NCI-H2107 (cell line): ENCODE results near the gene USP34.
"Not testable (repeated sequence)": the region's sequence is repeated elsewhere in the genome, so short reads cannot be mapped to it uniquely, and the experiment has no call there.

Source experiments
- DNase-seq: peaks from one replicate; lab custom pipeline; 2025; lab: John Stamatoyannopoulos, UW

USP34 gene

DNA sequence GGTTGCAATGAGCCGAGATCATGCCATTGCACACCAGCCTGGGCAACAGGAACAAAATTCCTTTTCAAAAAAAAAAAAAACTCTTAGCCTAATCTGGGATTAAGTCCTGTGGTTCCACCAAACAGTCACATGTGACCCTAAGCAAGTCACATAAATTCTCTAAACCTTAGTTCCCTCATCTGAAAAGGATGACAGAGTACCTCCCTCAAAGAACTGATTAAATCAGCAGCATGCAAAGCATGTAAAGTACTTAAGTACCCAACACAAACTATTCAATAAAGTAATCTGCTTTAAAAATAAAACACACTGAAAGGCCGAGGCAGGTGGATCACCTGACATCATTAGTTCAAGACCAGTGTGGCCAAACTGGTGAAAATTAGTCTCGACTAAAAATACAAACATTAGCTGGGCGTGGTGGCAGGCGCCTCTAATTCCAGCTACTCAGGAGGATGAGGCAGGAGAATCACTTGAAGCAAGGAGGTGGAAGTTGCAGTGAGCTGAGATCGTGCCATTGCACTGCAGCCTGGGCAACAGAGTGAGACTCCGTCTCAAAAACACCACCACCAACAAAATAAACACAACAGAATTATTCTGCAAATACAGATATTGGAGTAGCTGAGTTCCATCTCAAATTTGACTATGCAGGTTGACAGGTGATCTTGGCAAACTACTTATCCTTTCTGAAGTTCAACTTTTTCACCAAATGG is 7.0 kb downstream of the USP34 start:
- DNase-seq, result no peak

- no peak for DNase-seq
These were observed 9.5 kb downstream of the USP34 start for GRCh38 chr2:61461404-61461803.

GRCh38 chr2:61460163-61460562 is 10.7 kb downstream of the USP34 start:
- DNase-seq, result no peak

DNA sequence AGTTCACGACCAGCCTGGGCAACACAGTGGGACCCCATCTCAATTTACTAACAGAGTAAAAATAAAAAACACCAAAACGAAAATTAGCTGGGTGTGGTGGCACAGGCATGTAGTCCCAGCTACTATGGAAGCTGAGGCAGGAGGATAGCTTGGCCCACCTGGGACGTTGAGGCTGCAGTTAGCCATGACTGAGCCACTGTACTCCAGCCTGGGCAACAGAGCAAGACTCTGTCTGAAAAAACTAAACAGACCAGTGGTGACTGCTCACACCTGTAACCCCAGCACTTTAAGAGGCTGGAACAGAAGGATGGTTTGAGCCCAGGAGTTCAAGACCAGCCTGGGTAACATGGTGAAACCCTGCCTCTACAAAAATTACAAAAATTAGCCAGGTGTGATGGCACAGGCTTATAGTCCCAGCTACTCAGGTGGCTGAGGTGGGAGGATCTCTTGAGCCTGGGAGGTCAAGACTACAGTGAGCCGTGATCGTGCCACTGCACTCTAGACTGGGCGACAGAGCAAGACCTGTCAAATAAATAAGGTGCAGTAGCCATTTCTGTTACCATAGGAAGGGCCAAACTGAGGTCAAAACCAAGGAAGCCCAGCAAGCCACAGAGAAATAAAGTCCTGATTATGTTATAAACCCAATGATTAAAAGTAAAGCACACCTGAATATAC is 14.0 kb downstream of the USP34 start:
- no peak for DNase-seq

DNA sequence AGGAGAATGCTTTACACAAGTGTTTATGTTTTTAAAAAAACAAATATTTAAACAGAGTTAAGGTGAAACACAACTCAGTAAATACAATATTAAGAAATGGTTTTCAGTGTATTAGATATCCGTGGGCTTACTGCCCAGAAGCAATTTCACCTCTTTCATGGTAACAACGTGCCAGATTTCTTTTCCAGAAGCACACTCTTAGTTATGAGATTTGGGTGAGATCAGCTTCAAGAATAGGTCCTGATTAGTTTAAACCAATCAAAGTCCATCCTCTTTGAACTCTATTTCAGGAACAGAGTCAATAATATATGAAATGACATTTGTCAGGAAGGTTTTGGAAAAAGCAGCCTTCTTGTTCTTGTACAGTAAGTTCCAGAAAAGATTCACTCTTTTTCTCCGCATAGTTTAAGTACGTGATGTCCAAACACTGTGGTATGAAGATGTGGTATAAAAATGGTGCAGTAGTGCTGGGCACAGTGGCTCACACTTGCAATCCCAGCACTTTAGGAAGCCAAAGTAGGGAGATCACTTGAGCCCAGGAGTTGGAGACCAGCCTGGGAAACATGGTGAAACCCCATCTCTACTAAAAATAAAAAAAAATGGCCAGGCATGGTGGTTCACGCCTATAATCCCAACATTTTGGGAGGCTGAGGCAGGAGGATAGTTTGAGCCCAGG is 14.7 kb downstream of the USP34 start:
- DNase-seq, result no peak

GRCh38 chr2:61454972-61455371 is 15.9 kb downstream of the USP34 start:
- DNase-seq, result not testable (repeated sequence)

GRCh38 chr2:61454383-61454782 is 16.5 kb downstream of the USP34 start:
- no peak for DNase-seq

DNA sequence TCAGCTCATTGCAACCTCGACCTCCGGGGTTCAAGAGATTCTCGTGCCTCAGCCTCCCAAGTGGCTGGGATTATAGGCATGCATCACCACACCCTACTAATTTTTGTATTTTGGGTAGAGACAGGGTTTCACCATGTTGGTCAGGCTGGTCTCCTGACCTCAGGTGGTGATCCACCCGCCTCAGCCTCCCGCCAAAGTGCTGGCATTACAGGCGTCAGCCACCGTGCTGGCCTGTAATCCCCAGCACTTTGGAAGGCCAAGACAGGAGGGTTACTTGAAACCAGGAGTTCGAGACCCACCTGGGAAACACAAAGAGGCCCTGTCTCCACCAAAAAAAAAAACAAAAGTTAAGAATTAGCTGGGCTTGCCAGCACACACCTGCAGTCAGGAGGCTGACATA is 18.5 kb downstream of the USP34 start:
- DNase-seq, result no peak

- DNase-seq, result no peak
These were observed 19.7 kb downstream of the USP34 start for GRCh38 chr2:61451178-61451577.

DNA sequence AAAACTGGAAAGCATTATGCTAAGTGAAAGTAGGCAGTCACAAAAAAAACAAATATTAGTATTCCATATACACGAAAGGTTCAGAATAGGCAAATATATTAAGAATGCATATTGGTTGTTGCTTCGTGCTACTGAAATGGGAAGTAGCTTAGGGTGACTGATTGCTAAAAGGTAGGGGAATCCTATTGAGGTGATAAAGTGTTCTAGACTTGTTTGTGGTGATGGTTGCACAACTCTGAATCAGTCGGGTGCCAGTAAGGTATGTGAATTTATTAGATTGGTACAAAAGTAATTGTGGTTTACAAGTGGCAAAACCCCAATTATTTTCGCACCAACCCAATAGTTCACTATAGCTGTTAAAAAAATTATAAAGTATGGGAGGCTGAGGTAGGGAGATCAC is 20.7 kb downstream of the USP34 start:
- DNase-seq, result no peak

DNA sequence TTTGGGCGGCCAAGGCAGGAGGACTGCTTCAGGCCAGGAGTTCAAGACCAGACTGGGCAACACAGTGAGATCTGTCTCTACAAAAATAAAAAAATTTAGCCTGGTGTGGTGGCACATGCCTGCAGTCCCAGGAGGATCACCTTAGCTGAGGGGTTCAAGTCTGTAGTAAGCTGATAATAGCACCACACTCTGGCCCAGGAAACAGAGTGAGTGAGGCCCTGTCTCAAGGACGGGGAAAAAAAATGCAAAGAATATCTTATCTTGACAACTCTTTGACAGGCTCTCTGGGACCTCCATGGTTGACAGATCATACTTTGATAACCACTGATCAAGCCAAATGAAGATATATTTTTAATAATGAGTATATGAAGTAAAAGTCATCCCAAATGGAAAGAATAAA is 22.7 kb downstream of the USP34 start:
- DNase-seq, result no peak

- not testable (repeated sequence) for DNase-seq
These were observed 23.9 kb downstream of the USP34 start for GRCh38 chr2:61446971-61447370.

DNA sequence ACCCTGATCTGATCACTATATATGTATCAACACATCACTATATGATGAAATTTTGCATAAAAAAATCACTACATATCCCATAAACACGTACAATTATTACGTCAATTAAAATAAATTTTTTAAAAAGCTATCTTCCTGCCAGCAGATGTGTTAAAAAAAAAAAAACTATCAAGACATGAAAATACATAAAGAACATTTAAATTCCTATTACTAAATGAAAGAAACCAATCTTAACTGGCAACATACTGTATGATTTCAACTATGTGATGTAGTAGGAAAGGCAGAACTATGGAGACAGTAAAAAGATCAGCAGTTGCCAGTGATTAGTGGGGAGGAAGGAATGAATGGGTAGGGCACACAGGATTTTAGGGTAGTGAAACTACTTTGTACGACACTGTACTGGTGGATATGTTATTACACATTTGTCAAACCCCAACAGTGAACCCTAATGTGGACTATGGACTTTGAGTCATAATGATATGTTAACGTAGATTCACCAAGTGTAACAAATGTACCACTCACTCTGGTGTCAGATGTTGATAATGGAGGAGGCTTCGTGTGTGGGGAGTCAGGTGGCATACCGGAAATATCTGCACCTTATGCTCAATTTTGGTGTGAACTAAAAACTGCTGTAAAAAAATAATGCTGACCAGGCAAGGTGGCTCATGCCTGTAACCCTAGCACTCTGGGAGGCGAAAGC is 27.4 kb downstream of the USP34 start:
- DNase-seq, result no peak

- no peak for DNase-seq
These were observed 31.5 kb downstream of the USP34 start for GRCh38 chr2:61439241-61440002.

DNA sequence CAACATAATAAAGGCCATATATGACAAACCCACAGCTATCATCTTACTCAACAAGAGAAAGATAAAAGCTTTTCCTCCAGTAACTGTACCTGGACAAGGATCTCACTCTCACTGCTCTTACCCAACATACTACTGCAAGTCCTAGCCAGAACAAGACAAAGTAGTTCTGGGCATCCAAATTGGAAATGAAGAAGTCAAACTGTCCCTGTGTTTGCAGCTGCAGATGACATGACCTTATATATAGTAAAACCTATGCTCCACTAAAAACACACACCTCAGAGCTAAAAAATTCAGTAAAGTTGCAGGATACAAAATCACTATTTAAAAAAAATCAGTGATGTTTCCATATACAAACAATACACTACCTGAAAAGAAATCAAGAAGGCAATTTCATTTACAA is 32.2 kb downstream of the USP34 start:
- no peak for DNase-seq

DNA sequence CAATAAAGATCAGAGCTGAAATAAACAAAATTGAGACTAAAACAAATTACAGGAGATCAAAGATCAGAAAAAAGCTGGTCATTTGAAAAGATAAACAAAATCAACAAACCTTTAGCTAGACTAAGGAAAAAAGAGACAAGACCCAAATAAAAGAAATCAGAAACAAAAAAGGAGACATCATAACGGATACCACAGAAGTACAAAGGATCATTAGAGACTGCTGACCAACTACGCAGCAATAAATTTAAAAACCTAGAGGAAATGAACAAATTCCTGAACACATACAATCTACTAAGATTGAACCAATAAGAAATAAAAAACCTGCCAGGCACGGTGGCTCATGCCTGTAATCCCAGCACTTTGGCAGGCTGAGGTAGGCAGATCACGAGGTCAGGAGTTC is 33.7 kb downstream of the USP34 start:
- no peak for DNase-seq

DNA sequence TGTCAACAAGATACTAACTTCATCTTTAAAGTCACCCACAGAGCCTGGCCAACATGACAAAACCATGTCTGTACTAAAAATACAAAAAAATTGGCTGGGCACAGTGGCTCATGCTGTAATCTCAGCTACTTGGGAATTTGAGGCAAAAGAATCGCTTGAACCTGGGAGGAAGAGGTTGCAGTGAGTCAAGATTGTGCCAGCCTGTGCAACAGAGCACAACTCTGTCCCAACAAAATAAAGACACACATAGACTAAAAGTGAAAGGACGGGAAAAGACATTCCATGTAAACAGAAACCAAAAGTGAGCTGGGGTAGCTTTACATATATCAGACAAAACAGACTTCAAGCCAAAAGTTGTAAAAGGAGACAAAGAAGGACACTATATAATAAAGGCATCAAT is 34.8 kb downstream of the USP34 start:
- DNase-seq, result no peak

- DNase-seq, result no peak
These were observed 35.6 kb downstream of the USP34 start for GRCh38 chr2:61435291-61435690.

DNA sequence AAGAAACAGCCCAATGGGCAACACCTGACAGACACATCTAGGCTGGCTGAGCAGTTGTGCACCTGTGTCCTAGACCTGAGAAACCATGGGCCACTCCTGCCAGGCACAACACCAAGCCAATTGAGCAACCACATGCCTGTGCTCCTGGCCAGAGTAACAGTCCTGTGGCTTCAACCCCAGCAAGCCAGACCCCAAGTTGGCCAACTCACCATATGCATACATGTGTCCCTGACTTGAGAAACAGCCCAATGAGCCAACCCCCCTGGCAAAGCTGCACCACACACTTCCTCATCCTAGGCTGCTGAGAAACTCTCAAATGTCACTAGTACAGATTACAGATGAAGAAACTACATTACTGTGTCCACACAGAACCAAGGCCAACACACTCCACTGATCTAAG is 36.6 kb downstream of the USP34 start:
- no peak for DNase-seq

- no peak for DNase-seq
These were observed 37.3 kb downstream of the USP34 start for GRCh38 chr2:61433606-61434005.

- DNase-seq, result no peak
These were observed 37.9 kb downstream of the USP34 start for GRCh38 chr2:61432990-61433389.

GRCh38 chr2:61431345-61431744 is 39.5 kb downstream of the USP34 start:
- no peak for DNase-seq
